ENCODE data around the gene PDE6D.

Gene PDE6D

GRCh38 chr2:231795525-231796327 is 14.6 kb upstream of the PDE6D start:
- Histone ChIP-seq H3K4me3 (ENCODE audit: low read length) (no peak overlapping the region), H3K36me3 (ENCODE audit: control insufficient read depth, insufficient read depth, low read length) (peaks cover 9% of the 10 kb centered on the region; the same call in 1 of the 2 replicates), H3K4me1 (ENCODE audit: control insufficient read depth, insufficient read depth, low read length) (no peaks in the 10 kb centered on the region), H3K27me3 (ENCODE audit: control insufficient read depth, insufficient read depth, low read length) (no peaks in the 10 kb centered on the region), H3K9me3 (ENCODE audit: control insufficient read depth, insufficient read depth, low read length) (no peaks in the 10 kb centered on the region), H3K27ac (ENCODE audit: low read length) (no peak overlapping the region)
- WGBS (ENCODE audit: insufficient coverage, insufficient read length): no CpG with 5 or more reads among the region's 9 CpGs
- no peak for DNase-seq (ENCODE audit: low read depth, low spot score)

GRCh38 chr2:231794383-231794782 is 13.3 kb upstream of the PDE6D start:
- Histone ChIP-seq H3K27me3 (ENCODE audit: control insufficient read depth, insufficient read depth, low read length) (no peaks in the 10 kb centered on the region), H3K36me3 (ENCODE audit: control insufficient read depth, insufficient read depth, low read length) (peaks cover 5% of the 10 kb centered on the region; the same call in 1 of the 2 replicates), H3K27ac (ENCODE audit: low read length) (no peak overlapping the region), H3K9me3 (ENCODE audit: control insufficient read depth, insufficient read depth, low read length) (no peaks in the 10 kb centered on the region), H3K4me1 (ENCODE audit: control insufficient read depth, insufficient read depth, low read length) (no peaks in the 10 kb centered on the region), H3K4me3 (ENCODE audit: low read length) (no peak overlapping the region)
- WGBS (ENCODE audit: insufficient coverage, insufficient read length): no CpG with 5 or more reads among the region's 3 CpGs
- no peak for DNase-seq (ENCODE audit: low read depth, low spot score)

DNA sequence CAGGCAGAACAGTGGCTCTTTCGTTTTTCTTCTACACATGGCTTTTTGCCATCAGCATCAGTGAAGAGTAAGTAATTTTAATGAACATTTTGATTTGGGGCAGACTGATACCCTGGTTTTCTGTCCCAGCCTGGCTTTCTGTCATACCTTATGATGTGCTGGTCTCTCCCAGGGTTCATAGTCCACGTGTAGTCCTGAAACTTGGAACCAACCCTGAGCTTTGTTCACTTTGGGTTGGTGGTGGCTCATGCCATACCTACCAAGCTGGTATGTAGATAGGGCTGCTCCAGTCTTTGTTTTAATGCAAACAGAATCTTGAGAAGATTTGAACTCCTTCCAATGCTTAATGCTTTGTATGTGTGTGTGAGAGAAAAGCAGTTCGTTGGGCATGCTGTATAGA is 10.0 kb upstream of the PDE6D start:
- Histone ChIP-seq H3K27me3 (ENCODE audit: control insufficient read depth, insufficient read depth, low read length) (no peaks in the 10 kb centered on the region), H3K9me3 (ENCODE audit: control insufficient read depth, insufficient read depth, low read length) (no peaks in the 10 kb centered on the region), H3K4me3 (ENCODE audit: low read length) (no peak overlapping the region), H3K36me3 (ENCODE audit: control insufficient read depth, insufficient read depth, low read length) (peaks cover 1% of the 10 kb centered on the region; the same call in 1 of the 2 replicates), H3K27ac (ENCODE audit: low read length) (no peak overlapping the region), H3K4me1 (ENCODE audit: control insufficient read depth, insufficient read depth, low read length) (no peaks in the 10 kb centered on the region)
- DNase-seq (ENCODE audit: low read depth, low spot score): no peak
- WGBS (ENCODE audit: insufficient coverage, insufficient read length): no CpG with 5 or more reads among the region's 3 CpGs

DNA sequence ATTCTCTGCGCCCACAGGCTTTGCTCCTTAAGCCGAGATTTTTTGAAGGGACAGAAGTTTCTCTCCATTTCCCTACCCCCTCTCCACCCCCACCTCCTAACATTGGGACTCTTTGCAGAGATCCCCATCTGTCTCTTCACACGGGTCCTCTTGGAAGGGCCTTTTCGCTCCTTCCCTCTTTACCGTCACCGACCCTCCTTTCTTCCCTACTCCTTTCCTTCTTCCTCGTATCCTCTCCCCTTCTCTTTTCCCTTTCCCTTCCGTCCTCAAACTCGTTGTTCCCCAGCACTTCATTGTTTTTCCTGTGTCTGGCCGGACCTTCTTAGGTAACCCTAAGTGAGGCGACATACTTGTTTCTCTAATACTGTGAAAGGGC is 5.8 kb upstream of the PDE6D start:
- no peaks in the 10 kb centered on the region for H3K9me3 ChIP-seq (ENCODE audit: control insufficient read depth, insufficient read depth, low read length)
- peak overlapping the region; percentile 62; the same call in 1 of the 2 replicates for H3K4me3 ChIP-seq (ENCODE audit: low read length)
- no CpG with 5 or more reads among the region's 11 CpGs for WGBS (ENCODE audit: insufficient coverage, insufficient read length)
- H3K27ac ChIP-seq (ENCODE audit: low read length): no peak overlapping the region
- no peaks in the 10 kb centered on the region for H3K36me3 ChIP-seq (ENCODE audit: control insufficient read depth, insufficient read depth, low read length)
- H3K4me1 ChIP-seq (ENCODE audit: control insufficient read depth, insufficient read depth, low read length): no peaks in the 10 kb centered on the region
- DNase-seq (ENCODE audit: low read depth, low spot score): no peak
- H3K27me3 ChIP-seq (ENCODE audit: control insufficient read depth, insufficient read depth, low read length): no peaks in the 10 kb centered on the region

DNA sequence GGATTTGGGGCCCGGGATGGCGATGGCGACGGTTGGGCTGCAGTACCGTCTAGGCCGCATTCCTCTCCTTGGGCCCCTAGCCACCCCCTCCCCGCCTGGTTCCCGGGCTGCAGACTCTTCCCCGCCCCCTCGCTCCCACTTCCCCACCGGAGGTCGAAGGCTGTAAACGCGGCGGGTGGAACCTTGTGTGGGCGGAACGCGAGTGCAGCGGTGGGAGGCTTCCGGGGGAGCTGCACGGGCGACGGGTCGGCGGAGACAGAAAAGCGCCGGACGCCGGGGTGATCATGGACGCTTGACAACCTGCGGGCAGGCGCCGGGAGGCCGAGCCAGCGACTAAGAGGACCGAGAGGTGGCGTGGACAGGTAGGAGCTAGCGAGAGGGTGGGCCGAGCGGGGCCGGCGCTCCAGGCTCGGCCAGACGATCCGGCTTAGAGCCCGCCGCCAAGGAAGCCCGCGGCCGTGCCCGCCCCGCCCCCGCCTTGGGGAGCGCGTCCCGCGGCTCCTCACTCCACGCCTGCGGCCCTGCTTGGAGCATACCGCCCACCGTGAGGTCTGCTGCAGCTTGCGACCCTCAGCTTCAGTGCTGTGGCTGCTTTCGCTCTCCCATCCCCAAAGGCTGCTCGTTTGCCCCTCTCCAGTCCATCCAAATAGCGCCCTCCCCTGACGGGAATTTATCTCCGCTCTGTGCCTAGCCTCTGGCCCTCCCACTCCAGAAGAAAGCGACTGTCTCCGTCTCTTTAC is 5.3 kb upstream of the PDE6D start, which contains the start of gene COPS7B:
TSS of gene COPS7B (plus strand) at position 269 of the 740 bp plus-strand sequence. CDS start 2,126 bp downstream, outside the sequence.
- Histone ChIP-seq H3K27me3 (ENCODE audit: control insufficient read depth, insufficient read depth, low read length) (no peaks in the 10 kb centered on the region), H3K4me1 (ENCODE audit: control insufficient read depth, insufficient read depth, low read length) (no peaks in the 10 kb centered on the region), H3K4me3 (ENCODE audit: low read length) (peak within 1 kb of the TSS; percentile 62; the same call in 1 of the 2 replicates), H3K36me3 (ENCODE audit: control insufficient read depth, insufficient read depth, low read length) (no peaks in the 10 kb centered on the region), H3K9me3 (ENCODE audit: control insufficient read depth, insufficient read depth, low read length) (no peaks in the 10 kb centered on the region), H3K27ac (ENCODE audit: low read length) (no peak within 1 kb of the TSS)
- WGBS (ENCODE audit: insufficient coverage, insufficient read length): no CpG with 5 or more reads among the region's 69 CpGs
- peak; percentile 77 for DNase-seq (ENCODE audit: low read depth, low spot score)

GRCh38 chr2:231785822-231786176 is 4.7 kb upstream of the PDE6D start:
- H3K27me3 ChIP-seq (ENCODE audit: control insufficient read depth, insufficient read depth, low read length): no peaks in the 10 kb centered on the region
- no CpG with 5 or more reads among the region's 6 CpGs for whole genome bisulfite sequencing (ENCODE audit: insufficient coverage, insufficient read length)

GRCh38 chr2:231785413-231785812 is 4.3 kb upstream of the PDE6D start:
- Histone ChIP-seq H3K4me1 (ENCODE audit: control insufficient read depth, insufficient read depth, low read length) (no peaks in the 10 kb centered on the region), H3K27ac (ENCODE audit: low read length) (no peak overlapping the region), H3K27me3 (ENCODE audit: control insufficient read depth, insufficient read depth, low read length) (no peaks in the 10 kb centered on the region), H3K4me3 (ENCODE audit: low read length) (peak overlapping the region; percentile 62; the same call in 1 of the 2 replicates), H3K9me3 (ENCODE audit: control insufficient read depth, insufficient read depth, low read length) (no peaks in the 10 kb centered on the region), H3K36me3 (ENCODE audit: control insufficient read depth, insufficient read depth, low read length) (no peaks in the 10 kb centered on the region)
- DNase-seq (ENCODE audit: low read depth, low spot score): no peak
- no CpG with 5 or more reads among the region's 2 CpGs for WGBS (ENCODE audit: insufficient coverage, insufficient read length)

More at GRCh38 chr2:231785822-231786176, 4.7 kb upstream of the PDE6D start:
- Histone ChIP-seq H3K4me1 (ENCODE audit: control insufficient read depth, insufficient read depth, low read length) (no peaks in the 10 kb centered on the region), H3K9me3 (ENCODE audit: control insufficient read depth, insufficient read depth, low read length) (no peaks in the 10 kb centered on the region), H3K27ac (ENCODE audit: low read length) (no peak overlapping the region), H3K36me3 (ENCODE audit: control insufficient read depth, insufficient read depth, low read length) (no peaks in the 10 kb centered on the region), H3K4me3 (ENCODE audit: low read length) (peak overlapping the region; percentile 62; the same call in 1 of the 2 replicates)
- DNase-seq (ENCODE audit: low read depth, low spot score): no peak

DNA sequence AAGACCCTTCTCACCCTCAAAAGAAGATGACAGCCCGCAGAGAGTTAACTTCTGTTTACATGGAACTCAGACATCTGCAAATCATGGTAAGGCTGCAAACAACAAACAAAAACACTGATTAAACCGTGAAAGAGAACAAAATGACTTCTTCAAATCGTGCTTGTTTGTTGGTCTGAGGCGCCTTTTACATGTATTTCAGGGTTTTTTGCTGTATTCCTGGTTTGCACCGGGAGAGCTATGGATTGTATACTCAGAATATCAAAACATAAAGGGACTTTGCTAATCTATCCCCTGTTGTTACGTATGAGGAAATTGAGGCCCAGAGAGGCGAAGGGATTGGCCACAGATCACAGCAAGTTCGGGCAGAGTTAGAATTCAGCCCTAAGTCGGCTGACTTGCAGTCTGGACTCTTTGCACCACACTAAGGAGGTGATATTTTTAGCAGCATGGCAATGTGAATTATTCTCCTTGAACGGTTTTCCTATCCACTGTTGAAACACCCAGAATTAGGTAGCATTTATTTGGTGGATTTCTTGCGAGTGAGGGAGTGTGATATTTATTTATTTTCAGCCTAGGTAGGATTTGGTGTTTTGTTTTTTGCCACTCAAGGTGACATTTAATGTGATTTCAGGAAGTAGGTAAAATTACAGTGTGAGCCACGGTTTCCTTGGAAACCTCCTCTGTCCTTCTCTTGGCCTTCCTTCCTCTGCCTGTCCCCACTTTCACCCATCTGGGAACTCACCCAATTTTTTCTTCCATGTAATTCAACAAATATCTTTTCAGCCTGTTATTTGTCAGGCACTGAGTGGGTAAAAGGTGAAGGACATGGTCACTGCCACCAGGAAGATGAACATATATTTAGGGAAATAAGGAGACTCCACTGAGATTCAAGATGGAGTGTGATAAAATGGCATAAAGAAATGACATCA is 980 bp upstream of the PDE6D start:
- no peaks in the 10 kb centered on the region for H3K9me3 ChIP-seq (ENCODE audit: control insufficient read depth, insufficient read depth, low read length)
- peak overlapping the region; percentile 84; the same call in 1 of the 2 replicates for H3K4me3 ChIP-seq (ENCODE audit: low read length)
- no peaks in the 10 kb centered on the region for H3K4me1 ChIP-seq (ENCODE audit: control insufficient read depth, insufficient read depth, low read length)
- H3K27me3 ChIP-seq (ENCODE audit: control insufficient read depth, insufficient read depth, low read length): no peaks in the 10 kb centered on the region
- no peak for DNase-seq (ENCODE audit: low read depth, low spot score)
- WGBS (ENCODE audit: insufficient coverage, insufficient read length): no CpG with 5 or more reads among the region's 12 CpGs
- H3K27ac ChIP-seq (ENCODE audit: low read length): no peak overlapping the region
- H3K36me3 ChIP-seq (ENCODE audit: control insufficient read depth, insufficient read depth, low read length): no peaks in the 10 kb centered on the region

DNA sequence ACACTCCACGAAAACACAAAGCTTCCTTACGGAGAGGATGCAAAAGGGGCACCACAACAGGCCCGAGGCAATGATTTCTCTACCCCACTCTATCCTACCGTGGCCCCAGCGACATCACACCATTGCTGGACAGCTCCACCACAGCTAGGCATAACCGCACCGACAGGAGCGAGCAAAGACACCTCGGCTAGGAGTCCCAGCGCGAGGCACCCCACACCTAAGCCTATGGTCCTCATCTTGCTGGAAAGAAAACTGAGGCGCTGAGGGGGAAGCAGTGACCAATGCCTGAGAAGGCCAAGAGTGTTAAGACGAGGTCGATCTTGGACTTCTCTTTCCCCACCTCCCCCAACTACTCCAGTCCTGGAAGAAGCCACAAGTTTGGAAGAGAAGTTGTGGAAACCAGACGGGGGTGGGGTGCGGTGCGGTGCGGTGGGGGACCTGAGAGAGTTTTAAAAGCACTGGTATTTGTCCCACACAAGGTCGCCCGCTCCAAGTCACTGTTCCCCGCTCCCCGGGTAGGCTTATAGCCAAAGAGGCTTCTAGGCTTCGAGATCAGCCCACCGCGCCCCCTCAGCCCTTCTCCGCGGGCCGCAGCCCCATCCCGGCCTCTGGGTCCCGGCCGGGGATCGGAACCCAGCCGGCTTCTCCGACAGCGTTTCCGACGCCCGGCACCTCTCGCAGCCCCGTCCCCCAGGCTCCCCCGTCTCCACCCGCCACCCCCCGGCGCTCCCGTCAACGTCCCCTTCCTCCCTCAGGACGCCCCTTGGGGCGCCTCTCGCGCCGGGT is 766 bp downstream of the PDE6D start:
- DNase-seq (ENCODE audit: low read depth, low spot score): no peak
- no CpG with 5 or more reads among the region's 51 CpGs for WGBS (ENCODE audit: insufficient coverage, insufficient read length)
- H3K36me3 ChIP-seq (ENCODE audit: control insufficient read depth, insufficient read depth, low read length): no peaks in the 10 kb centered on the region
- H3K9me3 ChIP-seq (ENCODE audit: control insufficient read depth, insufficient read depth, low read length): no peaks in the 10 kb centered on the region
- peak overlapping the region; percentile 84 for H3K4me3 ChIP-seq (ENCODE audit: low read length)
- H3K27ac ChIP-seq (ENCODE audit: low read length): no peak overlapping the region
- H3K27me3 ChIP-seq (ENCODE audit: control insufficient read depth, insufficient read depth, low read length): no peaks in the 10 kb centered on the region
- H3K4me1 ChIP-seq (ENCODE audit: control insufficient read depth, insufficient read depth, low read length): no peaks in the 10 kb centered on the region
